GM19397 (cell line): Measurements from ENCODE around the gene JAML.

ENCODE experiments used
- ATAC-seq: cut with Tn5 transposase; IDR thresholded peaks from one replicate; pipeline ENCODE4 v1.9.1; 2021; ENCODE audit warnings: mild to moderate bottlenecking, moderate library complexity; ENCODE audit not compliant: unreplicated experiment

Gene JAML

GRCh38 chr11:118169300-118170140 lies 55.3 kb downstream of the JAML start:
- ATAC-seq, result no peak

DNA sequence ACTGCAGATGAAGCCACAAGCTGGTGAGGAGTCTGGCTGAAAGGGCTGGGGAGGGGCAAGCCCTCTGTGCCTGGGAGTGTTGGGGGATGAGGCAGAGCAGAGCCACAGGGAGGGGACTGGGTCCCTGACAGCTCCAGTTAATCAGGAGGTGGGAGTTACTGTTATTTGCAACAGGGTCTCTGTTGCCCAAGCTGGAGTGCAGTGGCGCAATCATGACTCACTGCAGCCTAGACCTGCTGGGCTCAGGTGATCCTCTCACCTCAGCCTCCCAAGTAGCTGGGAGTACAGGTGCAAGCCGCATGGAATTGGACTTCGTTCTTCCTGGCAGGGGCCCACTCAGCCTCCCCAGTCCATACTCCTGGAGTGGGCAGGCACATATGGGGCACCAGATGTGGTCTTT lies 56.1 kb downstream of the JAML start:
- ATAC-seq, result no peak

DNA sequence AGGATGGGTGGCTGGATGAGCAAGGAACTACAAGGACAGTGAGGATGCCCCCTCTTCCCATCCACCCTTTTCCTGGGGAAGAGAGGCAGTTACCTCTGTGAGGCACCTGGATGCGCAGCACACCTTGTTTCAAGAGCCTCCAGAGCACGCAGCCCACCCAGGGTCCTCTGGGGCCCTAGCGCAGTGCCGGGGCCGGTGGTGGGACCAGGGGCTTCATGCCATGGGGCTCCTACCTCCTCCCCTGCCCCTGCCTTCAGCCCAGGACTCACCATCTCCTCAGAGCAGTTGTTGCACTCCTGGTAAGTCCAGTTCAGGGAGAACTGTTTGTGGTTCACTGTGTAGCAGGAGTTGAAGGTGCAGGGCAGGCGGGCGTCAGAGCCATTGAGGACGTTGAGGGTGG lies 56.5 kb downstream of the JAML start:
- ATAC-seq, result no peak

DNA sequence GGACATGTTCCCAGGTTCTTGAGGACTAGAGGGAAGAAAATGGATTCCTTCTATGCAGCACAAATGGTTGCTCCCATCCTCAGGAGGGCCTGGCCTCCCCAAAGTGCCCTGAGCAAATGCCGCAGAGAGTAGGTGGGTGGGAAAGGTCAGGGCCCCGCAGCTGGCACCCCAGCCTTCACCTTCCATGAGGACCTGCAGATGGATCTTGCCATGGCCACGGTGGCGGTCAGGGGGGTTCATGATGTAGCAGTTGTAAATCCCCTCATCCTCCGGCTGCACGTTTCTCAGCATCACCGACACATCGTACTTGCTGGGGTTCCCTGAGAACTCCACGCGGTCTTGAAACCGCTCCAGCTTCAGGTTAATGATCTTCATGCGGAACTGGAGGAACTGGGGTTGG lies 56.9 kb downstream of the JAML start:
- ATAC-seq, result no peak

DNA sequence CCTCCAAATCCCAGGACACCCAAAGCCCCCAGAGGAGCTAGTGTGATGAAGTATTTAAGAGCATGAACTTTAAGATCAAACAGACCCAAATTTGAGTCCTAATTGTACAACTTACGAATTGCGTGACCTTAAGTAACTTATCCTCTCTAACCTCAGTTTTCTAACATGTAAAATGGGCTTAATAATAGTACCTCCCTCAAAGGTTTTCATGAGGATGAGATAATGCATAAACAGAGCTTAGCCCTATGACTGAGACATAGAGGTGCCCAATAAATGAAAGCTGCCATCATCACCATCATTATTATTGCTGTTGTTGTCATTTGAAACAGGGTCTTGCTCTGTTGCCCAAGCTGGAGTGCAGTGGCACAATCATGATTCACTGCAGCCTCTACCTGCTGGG lies 57.6 kb downstream of the JAML start:
- no peak for ATAC-seq

GRCh38 chr11:118166641-118167040 lies 58.2 kb downstream of the JAML start:
- no peak for ATAC-seq

DNA sequence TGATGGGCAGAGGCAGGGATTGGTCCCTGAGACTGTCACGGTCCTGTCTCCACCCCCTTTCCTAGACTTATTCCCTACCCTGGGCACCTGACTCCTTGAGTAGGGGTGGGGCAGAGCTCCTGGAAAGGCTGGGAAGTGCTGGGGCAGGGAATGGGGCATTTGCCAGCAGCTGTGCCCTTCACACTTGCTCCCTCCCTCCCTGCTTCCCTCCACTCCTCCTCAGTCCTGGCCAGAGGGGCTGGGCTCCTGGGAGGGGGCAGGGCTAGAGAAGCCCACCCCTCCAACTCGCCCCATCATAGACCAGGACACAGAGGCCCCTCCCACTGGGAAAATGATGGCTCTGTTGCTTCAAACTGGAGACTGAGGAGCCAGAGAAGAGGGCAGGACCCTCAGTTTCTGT lies 59.9 kb downstream of the JAML start:
- no peak for ATAC-seq

- no peak for ATAC-seq
Observed at GRCh38 chr11:118163494-118163893, 61.3 kb downstream of the JAML start.

- ATAC-seq, result no peak
Observed at GRCh38 chr11:118162846-118163245, 62.0 kb downstream of the JAML start.

DNA sequence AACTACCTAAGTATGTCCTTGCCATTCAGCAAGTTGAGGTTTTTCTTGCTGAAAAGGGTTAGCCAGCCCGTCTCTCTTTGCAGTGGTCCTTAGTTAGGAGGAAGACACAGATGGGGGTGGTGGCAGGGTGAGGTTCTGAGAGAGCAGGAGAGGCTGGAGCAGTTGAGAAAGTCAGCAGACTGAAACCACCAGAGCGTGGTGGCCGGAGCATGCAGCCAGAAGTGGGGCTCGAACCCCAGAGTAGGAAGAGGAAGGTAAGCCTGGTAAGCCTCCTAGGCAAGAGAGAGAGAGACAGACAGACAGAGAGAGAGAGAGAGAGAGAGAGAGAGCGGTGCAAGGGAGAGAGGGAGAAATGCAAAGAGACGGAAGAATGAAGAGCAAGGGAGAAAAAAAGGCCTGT lies 63.0 kb downstream of the JAML start:
- no peak for ATAC-seq

DNA sequence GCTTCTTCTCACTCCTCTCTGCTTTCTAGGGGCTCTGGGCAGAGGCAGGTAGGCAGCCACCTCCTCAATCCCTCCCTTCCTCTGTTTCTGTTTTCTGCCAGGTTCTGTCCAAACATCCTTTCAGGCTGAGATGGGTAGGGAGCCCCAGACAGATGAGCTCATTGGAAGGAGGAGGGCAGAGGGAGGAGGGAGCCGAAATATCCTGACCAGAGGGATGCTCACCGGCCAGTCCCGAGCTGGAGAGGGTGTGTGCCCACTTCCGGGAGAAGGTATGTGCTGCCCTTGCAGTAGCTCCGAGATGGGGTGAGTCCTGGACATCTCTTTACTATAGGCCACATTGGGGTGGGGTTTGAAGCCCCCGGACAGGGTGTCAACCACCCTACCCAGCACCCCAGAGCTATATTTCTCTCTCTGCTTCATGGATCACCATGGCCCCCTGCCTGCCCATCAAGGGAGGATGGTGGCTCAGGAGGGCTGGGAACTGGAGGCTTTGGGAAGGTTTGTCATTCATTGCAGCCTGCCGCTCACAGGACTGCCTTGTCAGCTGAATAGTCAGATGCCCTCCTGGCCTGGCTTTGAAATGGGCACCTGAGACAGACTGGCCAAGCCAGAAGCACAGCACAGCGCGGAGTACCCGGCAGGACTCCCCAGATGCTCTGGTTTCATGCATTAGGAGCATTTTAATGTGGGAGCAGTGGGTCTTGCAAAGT lies 67.5 kb downstream of the JAML start:
- no peak for ATAC-seq

GRCh38 chr11:118156531-118157185 lies 68.2 kb downstream of the JAML start:
- no peak for ATAC-seq

DNA sequence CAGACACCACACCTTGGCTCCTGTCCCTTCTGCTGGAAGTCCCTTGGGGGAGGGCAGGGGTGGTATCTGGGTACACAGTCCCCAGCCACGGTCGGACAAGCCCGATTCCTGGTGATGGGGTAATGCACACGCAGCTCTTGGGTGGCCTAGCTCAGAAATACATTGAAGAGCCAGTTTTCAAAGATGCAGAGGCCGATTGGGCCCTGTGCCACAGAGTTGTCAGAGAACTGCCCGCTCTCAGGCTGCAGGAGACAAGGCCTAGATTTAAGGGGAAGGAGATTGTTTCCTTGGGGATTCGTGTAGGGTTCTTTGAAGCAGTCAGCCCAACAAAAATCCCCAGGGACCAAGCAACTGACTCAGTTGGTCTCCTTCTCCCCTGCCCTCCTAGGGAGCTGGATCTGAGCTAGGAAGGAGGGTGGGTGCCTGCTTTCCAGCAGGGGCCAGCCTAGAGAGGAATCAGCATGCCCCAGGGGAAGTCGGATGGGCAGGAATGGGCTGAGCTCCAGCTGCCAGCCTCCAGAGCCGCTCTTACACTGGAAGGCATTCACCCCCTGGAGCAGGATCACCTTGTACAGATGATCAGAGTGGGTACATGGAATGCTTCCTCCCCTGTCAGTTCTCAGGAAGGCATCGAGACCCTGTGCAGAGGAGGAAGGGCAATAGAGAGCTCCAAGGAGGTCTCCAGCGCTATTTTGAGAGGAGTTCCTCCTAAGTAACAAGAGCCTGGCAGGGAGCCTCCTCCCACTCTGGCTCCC lies 68.9 kb downstream of the JAML start:
- no peak for ATAC-seq

- no peak for ATAC-seq
Observed at GRCh38 chr11:118154641-118155040, 70.2 kb downstream of the JAML start.

GRCh38 chr11:118153976-118154375 lies 70.8 kb downstream of the JAML start:
- no peak for ATAC-seq

DNA sequence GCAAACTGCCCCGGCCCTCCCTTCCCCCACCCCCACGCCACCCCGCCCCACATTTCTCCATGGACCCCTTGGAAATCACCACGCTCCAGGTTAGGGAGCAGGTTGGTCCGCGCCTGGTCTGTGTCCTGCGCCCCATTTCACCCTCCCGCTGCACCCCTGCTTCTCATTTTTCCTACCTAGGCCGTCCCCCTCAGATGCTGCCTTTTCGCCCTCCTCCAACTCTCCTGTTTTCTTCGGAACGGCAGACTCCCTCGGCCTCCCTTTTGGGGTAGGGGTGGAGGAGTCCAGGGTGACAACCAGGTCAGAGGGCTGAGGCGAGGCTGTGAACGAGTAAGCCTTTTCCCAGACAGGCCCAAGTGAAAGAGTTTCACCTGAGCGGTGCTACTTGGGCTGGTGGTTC lies 71.3 kb downstream of the JAML start:
- ATAC-seq, result no peak

DNA sequence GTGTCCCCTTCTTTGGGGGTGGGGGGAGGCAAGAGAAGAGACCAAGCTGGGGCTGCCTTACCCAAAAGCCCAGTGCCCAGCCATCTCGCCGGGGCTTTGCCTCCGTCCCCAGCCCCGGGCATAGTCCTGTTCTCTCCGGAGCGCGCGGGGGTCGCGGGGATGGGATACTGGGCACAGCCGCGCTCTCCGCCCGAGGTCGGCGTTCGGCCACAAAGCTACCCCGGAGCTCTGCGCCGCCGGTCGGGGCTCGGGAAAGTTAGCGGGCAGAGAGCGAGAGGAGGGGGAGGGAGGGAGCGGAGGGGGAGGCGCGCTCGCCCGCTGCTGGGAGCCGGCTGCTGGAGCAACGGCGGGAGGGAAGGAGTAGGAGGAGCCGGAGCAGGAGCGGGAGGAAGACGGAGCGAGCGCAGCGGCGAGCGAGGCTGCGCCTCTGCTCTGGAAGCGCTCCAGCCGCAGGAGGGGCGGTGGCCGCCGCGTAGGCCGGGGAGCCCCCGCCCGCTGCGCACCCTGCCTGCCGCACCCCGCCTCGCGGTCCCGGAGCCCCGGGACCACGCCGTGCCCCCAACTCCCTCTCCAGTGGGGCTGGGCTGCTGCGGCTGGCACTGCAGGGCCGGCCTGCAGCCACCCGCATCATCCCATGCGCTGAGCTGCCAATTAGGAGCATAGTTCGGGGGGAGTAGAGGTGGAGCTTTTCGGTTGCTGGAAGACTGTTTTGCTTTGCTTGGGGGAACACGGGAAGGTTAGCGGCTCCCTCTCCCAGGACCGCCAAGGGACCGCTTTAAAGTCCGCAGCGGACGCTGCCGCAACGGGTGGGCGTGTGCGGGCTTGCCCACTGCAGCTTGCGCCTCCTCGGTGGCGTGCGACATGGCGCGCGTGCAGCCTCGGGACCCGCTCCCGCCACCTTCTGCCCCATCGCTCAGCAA lies 72.0 kb downstream of the JAML start, which contains the start of gene SCN4B:
Gene SCN4B, minus strand, starts transcription at position 272 of the 920 bp plus-strand sequence. Its CDS starts 150 bp downstream, at position 122.
- ATAC-seq, result no peak

DNA sequence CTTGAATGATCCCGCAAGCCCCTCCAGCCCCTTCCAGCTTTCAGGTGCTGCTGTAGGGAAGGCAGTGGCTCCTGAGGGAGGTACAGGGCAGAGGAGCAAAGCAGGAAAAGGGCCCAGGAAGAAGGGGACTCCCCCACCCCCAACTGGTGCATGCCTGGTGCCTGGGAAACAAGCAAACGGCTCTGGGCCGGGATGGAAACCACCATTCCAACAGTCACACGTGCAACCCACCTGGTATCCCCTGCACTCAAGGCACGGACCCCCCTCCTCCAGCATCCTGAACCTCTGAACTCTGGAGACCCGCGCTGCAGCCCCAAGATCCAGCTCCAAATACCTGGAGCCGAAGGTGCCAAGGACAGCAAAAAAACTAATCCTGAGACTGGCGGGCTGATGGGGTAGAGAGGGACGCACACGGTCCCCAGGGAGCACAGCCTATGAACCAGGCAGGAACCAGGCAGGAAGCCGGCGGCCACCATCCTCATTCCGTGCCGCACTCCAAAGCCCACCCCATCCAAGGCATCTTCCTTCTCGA lies 72.7 kb downstream of the JAML start:
- ATAC-seq, result no peak

DNA sequence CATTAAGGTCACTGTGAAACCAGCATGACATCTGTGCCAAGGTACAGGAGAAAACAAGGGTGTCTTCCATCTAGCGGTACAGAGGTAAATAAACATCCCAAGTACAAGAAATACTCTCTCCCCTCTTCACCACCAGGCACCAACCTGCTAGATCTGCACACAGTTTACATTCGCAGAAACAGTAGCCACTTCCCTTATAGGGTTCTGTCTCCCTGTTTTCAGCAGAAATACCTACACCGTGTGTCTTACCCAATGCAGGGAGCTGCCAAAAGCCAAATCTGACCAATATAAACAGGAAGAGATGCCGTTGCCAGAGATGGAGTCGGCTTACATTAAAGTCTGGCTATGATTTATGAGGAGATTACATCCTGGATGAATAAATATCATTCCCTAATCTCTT lies 73.4 kb downstream of the JAML start:
- ATAC-seq, result no peak

DNA sequence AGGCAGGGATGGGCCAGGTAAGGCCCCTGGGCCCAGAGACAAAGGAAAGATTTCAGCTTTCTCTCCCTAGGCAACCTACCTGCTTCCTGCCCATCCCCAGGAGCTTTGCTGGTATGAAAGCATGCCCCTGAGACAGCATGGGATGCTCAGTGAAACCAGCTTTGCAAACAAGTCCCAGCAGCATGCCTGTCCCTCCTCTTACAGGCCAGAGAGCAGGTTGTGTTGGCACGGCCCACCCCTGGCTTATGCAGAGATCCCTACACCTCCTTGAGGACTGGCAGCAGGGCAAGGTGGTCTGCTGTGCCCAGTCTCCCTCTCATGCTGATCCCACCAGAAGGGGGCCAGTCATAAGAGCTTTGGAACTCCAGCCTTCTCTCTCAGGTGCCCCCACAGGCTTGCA lies 75.3 kb downstream of the JAML start:
- no peak for ATAC-seq
